GM12873 (cell line): ENCODE measurements around the gene BICC1.

ENCODE experiments used
- CTCF ChIP-seq: IDR thresholded peaks from 2 replicates; pipeline ENCODE4 v1.5.1; 2012; ENCODE audit warnings: low read depth, mild to moderate bottlenecking, moderate library complexity, low read length, control low read depth; ENCODE audit not compliant: insufficient read depth; ENCODE audit errors: missing control alignments

BICC1 gene

GRCh38 chr10:58632216-58632615 is 119.5 kb downstream of the BICC1 start:
- no peak for TF ChIP-seq CTCF

- no peak for TF ChIP-seq CTCF
Observed at GRCh38 chr10:58637352-58637751, 124.7 kb downstream of the BICC1 start.

GRCh38 chr10:58638388-58638787 is 125.7 kb downstream of the BICC1 start:
- TF ChIP-seq CTCF = no peak

- TF ChIP-seq CTCF = no peak
Observed at GRCh38 chr10:58641095-58641531, 128.4 kb downstream of the BICC1 start.

DNA sequence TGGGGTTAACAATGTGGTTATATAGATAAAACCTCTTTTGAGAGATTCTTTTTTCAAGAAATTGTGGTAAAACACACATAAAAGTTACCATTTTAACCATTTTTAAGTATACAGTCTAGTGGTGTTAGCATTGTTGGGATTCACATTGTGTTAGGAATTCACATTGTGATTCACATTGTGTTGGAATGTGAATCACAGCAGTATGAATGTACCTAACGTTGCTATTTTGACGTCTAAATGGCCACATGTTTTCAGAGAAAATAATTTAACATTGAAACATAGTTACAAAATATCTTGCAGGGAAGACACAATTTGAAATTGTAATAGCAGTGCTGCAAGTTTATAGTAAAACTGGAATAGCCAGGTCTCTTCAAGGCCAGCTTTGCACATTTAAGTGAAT is 129.0 kb downstream of the BICC1 start:
- no peak for TF ChIP-seq CTCF

DNA sequence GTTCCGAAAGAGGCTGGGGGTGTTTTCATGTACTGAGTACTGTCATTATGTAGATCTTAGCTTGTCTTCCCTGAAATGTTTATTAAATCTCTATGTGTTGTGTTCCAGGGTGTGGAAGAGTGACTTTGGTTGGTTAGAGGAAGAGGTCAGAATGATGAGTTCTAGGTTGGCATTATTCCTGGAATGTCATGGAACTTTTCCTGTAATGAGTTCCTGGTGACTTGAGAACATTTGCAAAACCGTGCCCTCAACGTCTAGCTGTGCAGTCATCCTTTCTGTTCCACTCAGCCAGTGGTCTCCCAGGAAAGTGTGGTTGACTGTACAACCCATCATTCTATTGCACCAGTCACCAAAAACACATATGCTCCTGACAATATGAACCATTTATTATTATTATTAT is 129.6 kb downstream of the BICC1 start:
- TF ChIP-seq CTCF = no peak

- no peak for TF ChIP-seq CTCF
Observed at GRCh38 chr10:58642916-58643428, 130.3 kb downstream of the BICC1 start.

GRCh38 chr10:58644311-58644710 is 131.6 kb downstream of the BICC1 start:
- no peak for TF ChIP-seq CTCF
